HG02571 (cell line): ENCODE measurements around the gene GREB1L.
"Not testable (repeated sequence)": the region's sequence is repeated elsewhere in the genome, so short reads cannot be mapped to it uniquely, and the experiment has no call there.

Experiments used
- ATAC-seq: cut with Tn5 transposase; IDR thresholded peaks from one replicate; pipeline ENCODE4 v1.9.1; 2021; ENCODE audit warnings: mild to moderate bottlenecking, moderate library complexity; ENCODE audit not compliant: unreplicated experiment

GREB1L gene

GRCh38 chr18:21362831-21363230 is 120.8 kb downstream of the GREB1L start:
- ATAC-seq = no peak

DNA sequence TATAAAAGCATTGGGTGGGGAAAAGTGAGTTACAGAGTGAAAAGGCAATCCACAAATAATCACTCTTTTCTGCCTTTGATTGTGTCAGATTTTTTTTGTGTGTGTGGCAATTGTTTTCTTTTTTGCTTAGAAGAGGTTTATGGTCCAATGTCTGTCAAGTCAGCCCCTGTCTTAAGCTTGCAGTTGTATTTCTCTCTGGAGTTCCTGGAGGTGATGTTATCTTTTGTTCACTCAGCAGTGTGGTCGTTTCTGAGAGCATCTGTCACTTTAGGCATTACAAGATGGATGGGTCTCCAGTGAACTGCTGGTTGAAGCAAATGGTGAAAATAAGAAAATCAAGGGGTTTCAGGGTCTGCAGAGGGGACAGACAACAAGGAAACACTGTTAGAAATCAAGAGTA is 121.3 kb downstream of the GREB1L start:
- ATAC-seq = no peak

- no peak for ATAC-seq
Observed at GRCh38 chr18:21364471-21364870, 122.4 kb downstream of the GREB1L start.

DNA sequence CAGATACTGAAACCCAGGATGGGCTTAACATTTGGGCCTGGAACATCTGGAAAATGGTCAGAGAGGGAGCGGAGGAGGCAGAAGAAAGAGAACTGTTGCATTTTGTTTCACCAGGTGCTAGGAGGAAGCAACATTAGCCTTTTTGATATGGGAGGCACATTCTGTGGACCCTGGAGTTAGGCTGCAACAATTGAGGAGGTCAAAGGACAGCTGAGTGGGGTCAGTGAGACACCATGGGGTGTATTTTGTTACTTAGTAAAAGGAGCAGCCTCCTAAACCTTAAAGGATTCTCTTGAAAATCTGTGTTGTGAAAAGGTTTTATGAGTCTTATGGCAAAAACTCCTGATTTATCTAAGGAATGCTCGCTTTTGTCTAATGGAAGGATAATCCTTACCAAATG is 124.9 kb downstream of the GREB1L start:
- ATAC-seq = no peak

GRCh38 chr18:21369146-21369545 is 127.1 kb downstream of the GREB1L start:
- ATAC-seq = no peak

DNA sequence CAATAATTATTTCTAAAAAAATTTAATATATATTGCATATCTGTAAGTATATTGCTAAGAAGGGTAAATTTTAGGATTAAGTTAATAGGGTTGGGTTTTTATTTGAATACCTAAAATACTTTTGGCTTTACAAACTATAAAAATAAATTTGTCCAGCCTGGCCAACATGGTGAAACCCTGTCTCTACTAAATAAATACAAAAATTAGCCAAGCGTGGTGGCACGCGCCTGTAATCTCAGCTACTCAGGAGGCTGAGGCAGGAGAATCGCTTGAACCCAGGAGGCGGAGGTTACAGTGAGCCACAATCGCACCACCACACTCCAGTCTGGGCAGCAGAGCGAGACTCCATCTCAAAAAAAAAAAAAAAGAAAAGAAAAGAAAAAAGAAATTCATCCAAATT is 127.6 kb downstream of the GREB1L start:
- ATAC-seq = not testable (repeated sequence)

DNA sequence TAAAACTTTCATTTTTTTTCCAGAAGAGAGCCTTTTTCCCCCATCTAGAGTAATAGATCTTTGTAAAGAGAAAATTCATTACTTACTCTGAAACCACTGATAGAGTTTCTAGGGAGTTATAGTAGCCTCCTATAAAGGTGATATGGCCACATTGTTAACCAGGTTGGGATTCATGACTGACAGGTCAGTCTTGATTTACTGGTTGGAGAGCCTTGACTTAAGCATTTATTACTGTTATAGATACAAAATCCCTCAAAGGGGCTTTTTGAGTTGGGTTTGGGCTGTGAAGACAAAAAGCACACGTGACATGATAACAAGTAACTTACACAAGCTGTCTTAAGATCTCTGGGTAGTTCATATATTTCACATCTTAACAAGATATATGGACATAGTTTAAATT is 141.0 kb downstream of the GREB1L start:
- ATAC-seq = no peak

DNA sequence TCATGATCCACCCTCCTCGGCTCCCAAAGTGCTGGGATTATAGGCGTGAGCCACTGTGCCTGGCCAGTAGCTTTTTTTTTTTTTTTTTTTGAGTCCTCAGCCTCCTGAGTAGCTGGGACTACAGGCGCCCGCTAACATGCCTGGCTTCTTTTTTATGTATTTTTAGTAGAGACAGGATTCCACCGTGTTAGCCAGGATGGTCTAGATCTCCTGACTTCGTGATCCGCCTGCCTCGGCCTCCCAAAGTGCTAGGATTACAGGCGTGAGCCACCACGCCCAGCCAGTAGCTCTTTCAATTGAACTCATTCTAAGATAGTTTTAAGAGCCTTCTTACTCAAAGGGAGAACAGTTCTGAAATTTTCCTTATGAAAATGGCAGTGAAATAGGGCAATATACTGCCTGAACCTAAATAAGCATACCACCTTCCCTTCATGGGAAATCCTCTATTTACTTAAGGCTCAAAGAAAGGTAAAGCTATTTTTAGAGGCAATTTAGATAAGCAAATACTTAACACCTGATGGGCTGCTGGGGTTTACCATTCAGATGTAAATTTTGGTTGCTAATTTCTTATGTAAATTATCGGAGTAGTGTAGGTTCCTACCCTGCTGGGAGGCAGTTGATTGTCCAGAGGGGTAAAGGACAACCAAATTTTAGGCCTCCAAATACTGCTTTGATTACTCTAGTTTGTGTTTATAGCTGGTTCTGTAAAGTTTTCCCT is 144.7 kb downstream of the GREB1L start:
- no peak for ATAC-seq

- no peak for ATAC-seq
Observed at GRCh38 chr18:21387886-21388285, 145.9 kb downstream of the GREB1L start.

GRCh38 chr18:21389283-21389682 is 147.3 kb downstream of the GREB1L start:
- ATAC-seq = no peak

DNA sequence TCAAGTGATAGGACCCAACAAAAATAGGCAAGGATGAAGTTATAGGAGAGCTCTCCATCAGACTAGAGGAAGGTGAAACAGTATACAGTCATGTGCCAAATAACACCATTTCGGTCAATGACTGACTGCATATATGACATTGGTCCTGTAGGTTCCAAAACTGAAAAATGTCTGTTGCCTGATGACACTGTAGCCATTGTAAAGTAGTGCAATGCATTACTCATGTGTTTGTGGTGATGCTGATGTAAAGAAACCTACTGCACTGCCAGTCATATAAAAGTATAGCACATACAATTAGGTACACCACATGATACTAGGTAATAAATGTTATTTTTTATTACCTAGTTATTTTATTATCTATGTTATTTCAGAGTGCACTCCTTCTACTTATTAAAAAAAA is 147.9 kb downstream of the GREB1L start:
- ATAC-seq = no peak

GRCh38 chr18:21391074-21391673 is 149.1 kb downstream of the GREB1L start:
- no peak for ATAC-seq

GRCh38 chr18:21393986-21394385 is 152.0 kb downstream of the GREB1L start:
- ATAC-seq = no peak

- no peak for ATAC-seq
Observed at GRCh38 chr18:21398121-21398520, 156.1 kb downstream of the GREB1L start.

DNA sequence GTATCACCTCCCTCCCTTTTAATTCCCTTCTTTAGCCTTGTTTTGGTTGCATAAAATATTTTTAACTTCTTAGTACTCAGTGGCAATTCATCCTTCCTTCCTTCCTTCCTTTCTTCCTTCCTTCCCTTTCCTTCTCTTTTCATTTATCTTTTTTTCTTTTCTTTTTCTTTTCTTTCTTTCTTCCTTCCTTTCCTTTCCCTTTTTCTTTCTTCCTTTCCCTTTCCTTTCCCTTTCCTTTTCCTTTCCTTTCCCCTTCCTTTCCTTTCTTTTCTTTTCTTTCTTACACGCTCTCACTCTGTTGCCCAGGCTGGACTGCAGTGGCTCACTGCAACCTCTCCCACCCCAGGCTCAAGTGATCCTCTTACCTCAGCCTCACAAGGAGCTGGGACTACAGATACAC is 160.2 kb downstream of the GREB1L start:
- no peak for ATAC-seq

DNA sequence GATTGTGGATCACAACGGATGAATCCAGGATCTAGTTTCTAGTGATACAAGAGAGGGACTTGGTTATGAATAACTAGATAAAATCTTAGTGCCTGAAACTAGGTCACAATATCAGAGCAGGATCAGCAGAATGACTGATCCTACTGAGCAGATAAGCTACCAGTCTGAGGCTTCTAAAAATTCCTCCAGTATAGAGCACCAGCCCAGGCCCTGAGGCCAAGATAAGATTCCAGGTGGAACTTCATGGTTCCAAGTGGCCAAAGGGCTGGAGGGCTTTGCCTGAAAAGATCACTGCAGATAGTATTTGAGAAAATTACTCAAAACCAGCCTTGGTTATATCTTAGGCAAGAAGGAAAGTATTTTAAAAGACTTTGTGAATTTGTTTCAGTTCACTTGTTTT is 162.4 kb downstream of the GREB1L start:
- ATAC-seq = no peak

DNA sequence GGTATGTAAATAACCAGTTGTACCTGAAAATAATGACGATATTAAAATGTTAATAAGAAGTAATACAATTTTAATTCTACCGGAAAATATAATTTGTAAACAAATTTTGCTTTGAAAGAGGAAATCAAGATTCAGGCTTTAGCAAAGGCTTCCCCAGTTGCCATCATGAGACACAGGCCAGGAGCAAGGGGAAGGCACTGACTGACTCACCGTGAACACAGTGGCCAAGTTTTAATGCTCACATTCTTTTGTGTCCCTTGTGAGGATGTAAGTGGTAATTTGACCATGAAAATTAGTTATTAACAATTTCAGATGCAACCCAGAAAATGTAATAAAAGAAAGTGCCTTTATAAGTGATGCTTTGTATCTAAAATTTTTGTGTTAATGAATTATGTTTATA is 164.1 kb downstream of the GREB1L start:
- no peak for ATAC-seq

- no peak for ATAC-seq
Observed at GRCh38 chr18:21408681-21409080, 166.6 kb downstream of the GREB1L start.

DNA sequence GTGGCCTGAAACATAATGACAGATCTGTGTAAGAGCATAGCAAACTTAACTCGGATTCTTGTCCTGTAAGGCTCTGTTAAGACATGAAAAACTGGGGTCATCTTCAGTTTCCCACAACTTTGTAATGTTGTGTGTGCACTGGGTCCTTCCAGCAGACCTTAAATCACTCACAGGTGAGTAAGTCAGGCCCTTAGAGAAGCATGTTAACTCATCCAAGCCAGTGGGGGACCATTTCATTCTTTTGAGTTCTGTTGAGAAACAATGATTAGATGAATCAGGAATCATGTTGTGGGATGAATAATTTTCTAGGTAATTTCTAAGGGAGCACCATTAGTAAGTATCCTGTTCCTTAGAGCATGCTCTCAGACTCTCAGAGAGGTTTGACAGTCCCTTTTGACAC is 191.4 kb downstream of the GREB1L start:
- no peak for ATAC-seq

GRCh38 chr18:21439431-21439846 is 197.4 kb downstream of the GREB1L start:
- ATAC-seq = no peak

DNA sequence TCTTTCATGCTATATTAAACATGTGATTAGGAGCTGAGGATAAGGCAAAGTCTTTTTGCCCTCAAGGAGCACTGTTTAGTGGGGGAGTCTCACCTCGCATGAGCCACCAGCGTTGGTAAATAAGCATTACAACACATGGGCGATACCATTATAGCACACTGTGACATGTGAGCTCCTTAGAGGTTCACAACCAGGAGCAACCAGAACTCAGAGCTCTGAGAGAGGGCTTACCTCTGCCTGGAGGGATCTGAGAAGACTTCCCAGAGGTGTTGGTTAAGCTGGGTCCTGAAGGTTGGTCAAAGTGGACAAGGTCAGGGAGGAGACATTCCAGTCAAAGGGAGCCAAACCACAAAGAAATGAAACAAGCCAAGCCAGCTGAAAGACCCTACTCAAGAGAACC is 199.6 kb downstream of the GREB1L start:
- no peak for ATAC-seq

DNA sequence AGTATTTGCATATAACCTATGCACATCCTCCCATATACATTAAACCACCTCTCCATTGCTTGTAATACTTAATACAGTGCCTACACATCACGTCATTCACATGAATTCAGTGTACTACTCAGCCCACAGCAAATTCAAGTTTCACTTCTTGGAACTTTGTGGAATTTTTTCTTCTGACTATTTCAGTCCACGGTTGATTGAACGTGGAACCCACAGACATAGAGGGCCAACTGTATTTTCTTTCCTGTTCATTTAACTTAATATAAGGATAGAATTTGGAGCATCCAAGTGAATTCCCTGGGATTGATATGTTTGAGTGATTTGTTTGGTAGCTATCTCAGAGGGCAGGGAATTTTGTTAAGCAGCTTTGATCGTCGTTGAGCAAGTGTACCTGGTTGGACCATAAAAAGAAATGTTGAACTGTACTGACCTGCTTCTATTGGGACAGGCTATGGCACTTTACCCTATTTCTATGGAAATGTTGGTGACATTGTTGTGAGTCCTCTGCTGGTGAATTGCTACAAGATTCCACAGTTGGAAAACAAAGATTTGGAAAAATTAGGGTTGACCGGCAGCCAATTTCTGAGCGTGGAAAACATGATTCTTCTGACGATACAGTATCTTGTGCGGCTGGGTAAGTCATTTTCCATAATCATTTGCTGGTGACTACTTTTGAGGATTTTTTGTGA is 201.9 kb downstream of the GREB1L start:
- ATAC-seq = no peak
